Activated CD8-positive, alpha-beta memory T cell treated with anti-CD3 and anti-CD28 coated beads for 36 hours (primary cell): Measurements from ENCODE around the gene TACC2. TPM values are rescaled to one million over a fixed set of nuclear protein-coding genes. Genes with fewer than 3 reads are reported as not detected.
"Not testable (repeated sequence)": the region's sequence is repeated elsewhere in the genome, so short reads cannot be mapped to it uniquely, and the experiment has no call there.

Experiments used
- CTCF ChIA-PET: fragments of 350-600 bp; sonication (Branson Sonifier 250); formaldehyde crosslinking; loops from one replicate; lab custom pipeline; 2021; ENCODE audit warnings: antibody characterized with exemption; lab: Charles Lee
- POLR2A ChIA-PET: fragments of 350-600 bp; sonication (Branson Sonifier 250); formaldehyde crosslinking; loops from one replicate; lab custom pipeline; 2021; ENCODE audit warnings: antibody characterized with exemption; lab: Charles Lee
- total RNA-seq, 2 experiments: library from RNA; stranded (reverse); gene quantifications; one replicate each; pipeline ENCODE4 v1.2.3, GENCODE V29; 2021

TACC2 gene
- total RNA-seq, 2 experiments from 2014 or later, result not detected

GRCh38 chr10:122078965-122079795, 90.2 kb downstream of the TACC2 start:
- ChIA-PET CTCF (no interaction called here), POLR2A (no interaction called here)

- CTCF ChIA-PET, result no interaction called here
- POLR2A ChIA-PET, result no interaction called here
Measured at GRCh38 chr10:122082616-122083477, 93.9 kb downstream of the TACC2 start.

- POLR2A ChIA-PET, result no interaction called here
- CTCF ChIA-PET, result no interaction called here
Measured at GRCh38 chr10:122083478-122084025, 94.6 kb downstream of the TACC2 start.

DNA sequence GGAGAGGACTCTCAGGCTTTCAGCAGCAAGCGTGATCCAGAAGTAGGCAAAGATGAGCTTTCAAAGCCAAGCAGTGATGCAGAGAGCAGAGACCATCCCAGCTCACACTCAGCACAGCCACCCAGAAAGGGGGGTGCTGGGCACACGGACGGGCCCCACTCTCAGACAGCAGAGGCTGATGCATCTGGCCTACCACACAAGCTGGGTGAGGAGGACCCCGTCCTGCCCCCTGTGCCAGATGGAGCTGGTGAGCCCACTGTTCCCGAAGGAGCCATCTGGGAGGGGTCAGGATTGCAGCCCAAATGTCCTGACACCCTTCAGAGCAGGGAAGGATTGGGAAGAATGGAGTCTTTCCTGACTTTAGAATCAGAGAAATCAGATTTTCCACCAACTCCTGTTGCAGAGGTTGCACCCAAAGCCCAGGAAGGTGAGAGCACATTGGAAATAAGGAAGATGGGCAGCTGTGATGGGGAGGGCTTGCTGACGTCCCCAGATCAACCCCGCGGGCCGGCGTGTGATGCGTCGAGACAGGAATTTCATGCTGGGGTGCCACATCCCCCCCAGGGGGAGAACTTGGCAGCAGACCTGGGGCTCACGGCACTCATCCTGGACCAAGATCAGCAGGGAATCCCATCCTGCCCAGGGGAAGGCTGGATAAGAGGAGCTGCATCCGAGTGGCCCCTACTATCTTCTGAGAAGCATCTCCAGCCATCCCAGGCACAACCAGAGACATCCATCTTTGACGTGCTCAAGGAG, 95.5 kb downstream of the TACC2 start:
- CTCF ChIA-PET, result no interaction called here
- POLR2A ChIA-PET, result no interaction called here

- ChIA-PET POLR2A (no interaction called here), CTCF (no interaction called here)
Measured at GRCh38 chr10:122085423-122085911, 96.5 kb downstream of the TACC2 start.

DNA sequence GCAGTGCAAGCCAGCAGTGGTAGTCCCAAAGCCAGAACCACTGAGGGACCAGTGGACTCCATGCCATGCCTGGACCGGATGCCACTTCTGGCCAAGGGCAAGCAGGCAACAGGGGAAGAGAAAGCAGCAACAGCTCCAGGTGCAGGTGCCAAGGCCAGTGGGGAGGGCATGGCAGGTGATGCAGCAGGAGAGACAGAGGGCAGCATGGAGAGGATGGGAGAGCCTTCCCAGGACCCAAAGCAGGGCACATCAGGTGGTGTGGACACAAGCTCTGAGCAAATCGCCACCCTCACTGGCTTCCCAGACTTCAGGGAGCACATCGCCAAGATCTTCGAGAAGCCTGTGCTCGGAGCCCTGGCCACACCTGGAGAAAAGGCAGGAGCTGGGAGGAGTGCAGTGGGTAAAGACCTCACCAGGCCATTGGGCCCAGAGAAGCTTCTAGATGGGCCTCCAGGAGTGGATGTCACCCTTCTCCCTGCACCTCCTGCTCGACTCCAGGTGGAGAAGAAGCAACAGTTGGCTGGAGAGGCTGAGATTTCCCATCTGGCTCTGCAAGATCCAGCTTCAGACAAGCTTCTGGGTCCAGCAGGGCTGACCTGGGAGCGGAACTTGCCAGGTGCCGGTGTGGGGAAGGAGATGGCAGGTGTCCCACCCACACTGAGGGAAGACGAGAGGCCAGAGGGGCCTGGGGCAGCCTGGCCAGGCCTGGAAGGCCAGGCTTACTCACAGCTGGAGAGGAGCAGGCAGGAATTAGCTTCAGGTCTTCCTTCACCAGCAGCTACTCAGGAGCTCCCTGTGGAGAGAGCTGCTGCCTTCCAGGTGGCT, 97.7 kb downstream of the TACC2 start:
- ChIA-PET POLR2A (no interaction called here), CTCF (no interaction called here)

DNA sequence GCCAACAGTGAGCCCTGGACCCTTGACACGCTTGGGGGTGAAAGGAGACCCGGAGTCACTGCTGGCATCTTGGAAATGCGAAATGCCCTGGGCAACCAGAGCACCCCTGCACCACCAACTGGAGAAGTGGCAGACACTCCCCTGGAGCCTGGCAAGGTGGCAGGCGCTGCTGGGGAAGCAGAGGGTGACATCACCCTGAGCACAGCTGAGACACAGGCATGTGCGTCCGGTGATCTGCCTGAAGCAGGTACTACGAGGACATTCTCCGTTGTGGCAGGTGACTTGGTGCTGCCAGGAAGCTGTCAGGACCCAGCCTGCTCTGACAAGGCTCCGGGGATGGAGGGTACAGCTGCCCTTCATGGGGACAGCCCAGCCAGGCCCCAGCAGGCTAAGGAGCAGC, 98.5 kb downstream of the TACC2 start:
- ChIA-PET POLR2A (no interaction called here), CTCF (no interaction called here)

DNA sequence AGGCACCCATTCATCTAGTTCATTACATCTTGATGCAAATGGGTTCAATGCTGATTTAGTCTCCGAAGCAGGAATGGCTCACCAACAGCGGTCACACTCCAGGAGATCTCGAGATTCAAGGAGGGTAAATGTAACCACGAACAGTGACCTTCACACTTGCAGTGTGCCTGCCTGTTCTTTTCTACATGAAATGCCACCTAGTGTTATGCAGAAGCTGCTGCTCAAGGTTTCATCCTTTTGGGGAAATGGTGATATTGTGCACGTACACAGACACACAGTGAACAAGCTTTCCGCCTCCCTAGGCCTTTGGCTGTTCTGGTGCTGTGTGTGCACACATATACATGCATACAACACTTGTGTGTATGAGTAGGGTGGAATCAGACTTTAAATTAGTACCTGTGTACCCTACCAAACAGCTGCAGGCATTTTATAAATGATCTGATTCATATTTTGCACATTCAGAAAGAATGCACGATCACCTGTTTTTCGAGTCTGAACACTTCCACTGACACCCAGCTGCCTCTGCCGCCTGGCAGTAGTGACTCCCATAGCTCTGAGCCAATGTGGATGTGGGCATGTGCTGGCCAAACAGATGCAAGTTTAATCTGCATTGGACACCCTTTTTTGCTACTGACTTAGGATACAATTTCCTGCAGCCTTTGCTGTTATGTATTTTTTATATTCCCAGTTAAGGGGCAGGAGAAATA, 100.5 kb downstream of the TACC2 start:
- ChIA-PET POLR2A (no interaction called here), CTCF (no interaction called here)

DNA sequence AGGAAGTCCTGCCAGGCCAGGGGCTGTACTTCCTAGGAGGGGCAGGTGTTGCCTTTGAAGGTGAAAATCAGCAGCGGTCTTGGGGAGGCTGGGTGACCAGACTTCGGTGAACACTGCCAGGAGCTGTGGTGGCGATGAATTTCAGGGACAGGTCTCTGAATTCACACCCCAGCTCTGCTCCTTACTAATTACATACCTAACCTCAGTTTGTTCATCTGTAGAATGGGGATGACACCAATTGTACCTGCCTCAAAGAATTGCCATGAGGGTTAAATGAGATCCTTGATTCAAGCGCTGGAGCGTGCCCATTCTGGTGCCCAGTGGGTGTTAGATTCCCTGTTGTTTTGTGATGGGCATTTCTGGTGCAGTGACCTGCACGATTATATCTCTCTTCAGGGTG, 102.8 kb downstream of the TACC2 start:
- POLR2A ChIA-PET, result no interaction called here
- CTCF ChIA-PET, result no interaction called here

- ChIA-PET CTCF (no interaction called here), POLR2A (no interaction called here)
Measured at GRCh38 chr10:122093076-122093475, 104.1 kb downstream of the TACC2 start.

GRCh38 chr10:122096181-122096580, 107.2 kb downstream of the TACC2 start:
- POLR2A ChIA-PET, CTCF ChIA-PET: not testable (repeated sequence)

GRCh38 chr10:122096705-122097104, 107.7 kb downstream of the TACC2 start:
- ChIA-PET CTCF (no interaction called here), POLR2A (no interaction called here)

DNA sequence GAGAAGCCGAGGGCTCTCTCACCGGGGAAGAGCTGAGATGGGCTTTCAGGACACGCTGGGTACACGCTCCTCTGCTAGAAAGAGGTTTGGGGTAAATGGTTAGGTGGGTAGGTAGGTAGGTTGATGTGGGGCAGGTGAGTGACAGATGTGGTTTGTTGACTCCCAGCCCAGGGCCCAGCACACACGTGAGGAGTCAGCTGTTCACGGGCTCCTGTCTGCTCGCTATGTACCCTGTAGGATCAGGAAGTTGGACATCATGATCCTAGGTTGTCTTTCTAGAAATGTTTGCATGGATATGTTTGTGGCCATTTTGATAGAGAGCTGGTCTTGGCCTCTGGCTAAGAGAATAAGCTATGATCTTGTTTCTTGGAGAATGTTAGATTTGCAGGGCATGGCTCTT, 109.0 kb downstream of the TACC2 start:
- ChIA-PET CTCF (no interaction called here), POLR2A (no interaction called here)

DNA sequence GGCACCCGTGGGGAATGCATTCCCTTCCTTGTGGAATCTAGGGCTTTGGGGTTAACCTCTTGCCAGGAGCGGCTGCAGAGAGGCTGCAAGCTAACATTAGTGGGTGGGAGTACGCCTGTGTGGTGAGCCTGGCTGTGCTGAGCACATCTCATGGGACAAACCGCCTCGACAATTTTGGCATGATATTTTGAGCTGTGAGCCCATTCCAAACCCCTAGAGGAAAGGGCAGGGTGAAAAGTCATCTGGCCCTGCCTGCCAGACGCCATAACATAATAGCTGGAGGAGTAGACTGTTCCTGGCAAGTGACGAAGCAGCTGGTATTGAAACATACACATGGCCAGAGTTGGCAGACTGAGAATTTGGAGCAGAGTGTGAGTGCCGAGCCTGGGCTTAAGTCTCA, 110.0 kb downstream of the TACC2 start:
- ChIA-PET POLR2A (no interaction called here), CTCF (no interaction called here)

DNA sequence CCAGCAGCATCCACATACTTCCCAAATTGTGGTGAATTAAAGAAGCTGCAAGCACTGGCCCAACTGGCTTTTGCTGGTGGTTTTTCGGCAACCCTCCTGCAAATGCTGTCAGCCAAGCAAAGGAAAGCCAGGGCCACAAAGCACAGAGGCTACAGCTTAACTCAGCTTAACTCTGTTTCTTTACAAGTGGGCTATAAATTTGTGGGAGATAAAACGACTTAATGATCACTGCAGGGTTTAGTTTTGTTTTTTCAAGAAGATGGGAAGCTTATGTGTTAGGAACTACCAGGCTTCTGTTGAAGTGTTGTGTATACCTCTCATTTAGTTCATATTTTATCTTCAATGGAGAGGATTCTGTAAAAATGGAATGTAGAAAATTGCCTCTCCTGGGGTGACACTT, 110.6 kb downstream of the TACC2 start:
- POLR2A ChIA-PET, result no interaction called here
- CTCF ChIA-PET, result no interaction called here

DNA sequence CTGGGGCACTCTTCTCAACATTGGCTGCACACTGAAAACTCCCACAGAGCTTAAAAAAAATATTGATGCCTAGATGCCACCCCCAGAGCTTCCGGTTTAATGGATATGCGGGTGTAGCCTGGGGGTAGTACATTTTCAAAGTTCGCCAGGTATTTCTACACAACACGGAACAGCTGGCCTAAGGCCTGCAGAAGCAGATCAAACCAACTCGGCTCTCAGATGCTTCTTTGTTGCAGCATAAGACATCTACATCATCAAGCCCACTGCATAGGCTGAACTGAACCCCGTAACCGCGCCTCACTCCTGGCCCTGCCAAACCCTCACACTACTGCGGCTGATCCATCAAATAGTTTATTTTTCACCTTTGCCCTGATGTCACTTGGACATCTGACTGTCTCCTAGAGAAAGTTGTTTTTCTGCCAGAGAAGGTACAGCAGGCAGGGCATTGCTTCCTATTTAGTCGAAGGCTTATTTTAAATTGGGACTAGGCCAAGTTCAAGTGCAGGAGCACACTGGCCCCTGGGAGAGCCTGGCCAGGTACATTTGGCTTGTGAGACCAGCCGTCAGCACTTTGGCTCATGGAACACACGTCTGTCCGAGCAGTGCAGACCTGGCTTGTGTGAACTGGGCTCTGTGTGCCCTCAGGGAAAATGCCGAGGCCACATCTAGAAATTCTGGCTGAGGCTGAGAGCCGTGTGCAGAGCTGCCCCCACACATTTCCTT, 113.3 kb downstream of the TACC2 start:
- ChIA-PET POLR2A (no interaction called here), CTCF (no interaction called here)

DNA sequence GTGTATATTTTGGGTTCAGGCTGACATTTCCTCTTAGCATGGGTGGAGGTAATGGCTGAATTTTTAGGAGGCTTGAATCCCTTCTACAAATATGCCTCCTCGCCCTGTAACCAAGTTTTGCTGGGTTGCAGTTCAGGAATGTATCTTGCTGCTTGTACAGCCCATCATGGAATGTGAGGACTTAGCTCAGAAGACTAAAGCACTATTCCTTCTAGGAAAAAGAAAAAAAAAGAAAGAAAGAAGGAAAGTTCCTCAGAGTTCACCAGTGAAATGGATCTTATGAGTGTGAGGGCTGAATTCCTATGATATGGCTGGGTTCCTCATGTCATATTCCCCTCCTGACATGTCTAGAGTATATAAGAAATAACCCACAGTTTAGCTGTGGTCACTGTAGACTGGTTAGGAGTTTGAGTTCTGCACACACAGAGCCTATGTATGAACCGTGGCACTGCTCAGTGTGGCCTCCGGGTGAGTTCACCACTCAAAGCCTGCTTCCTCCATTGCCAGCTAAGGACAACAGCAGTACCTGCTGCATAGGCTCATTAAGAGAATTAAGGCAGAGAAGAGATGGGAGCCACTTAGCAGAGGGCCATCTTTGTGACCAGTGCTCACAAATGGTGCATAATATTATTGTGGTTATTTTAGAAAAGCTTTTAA, 114.0 kb downstream of the TACC2 start:
- POLR2A ChIA-PET, result no interaction called here
- CTCF ChIA-PET, result no interaction called here
